HG02623 (cell line): Measurements from ENCODE around the gene COL20A1.

ENCODE experiments used
- ATAC-seq: cut with Tn5 transposase; IDR thresholded peaks from one replicate; pipeline ENCODE4 v1.9.1; 2021; ENCODE audit warnings: moderate library complexity; ENCODE audit not compliant: unreplicated experiment

The COL20A1 gene

GRCh38 chr20:63317601-63318291 lies 24.8 kb downstream of the COL20A1 start:
- ATAC-seq: no peak

GRCh38 chr20:63318391-63319163 lies 25.6 kb downstream of the COL20A1 start:
- no peak for ATAC-seq

GRCh38 chr20:63319164-63320040 lies 26.4 kb downstream of the COL20A1 start:
- ATAC-seq: no peak

- ATAC-seq: no peak
These were observed 27.1 kb downstream of the COL20A1 start for GRCh38 chr20:63320041-63320511.

GRCh38 chr20:63320616-63321147 lies 27.7 kb downstream of the COL20A1 start:
- no peak for ATAC-seq

GRCh38 chr20:63321148-63321831 lies 28.3 kb downstream of the COL20A1 start:
- no peak for ATAC-seq

GRCh38 chr20:63322146-63322932 lies 29.4 kb downstream of the COL20A1 start:
- no peak for ATAC-seq

GRCh38 chr20:63322933-63323273 lies 29.9 kb downstream of the COL20A1 start:
- ATAC-seq: no peak

GRCh38 chr20:63323357-63323981 lies 30.5 kb downstream of the COL20A1 start:
- ATAC-seq: no peak

GRCh38 chr20:63325021-63325471 lies 32.1 kb downstream of the COL20A1 start:
- no peak for ATAC-seq

GRCh38 chr20:63325554-63326313 lies 32.7 kb downstream of the COL20A1 start:
- no peak for ATAC-seq

- no peak for ATAC-seq
These were observed 33.6 kb downstream of the COL20A1 start for GRCh38 chr20:63326314-63327230.

- ATAC-seq: no peak
These were observed 34.3 kb downstream of the COL20A1 start for GRCh38 chr20:63327231-63327745.

- no peak for ATAC-seq
These were observed 35.2 kb downstream of the COL20A1 start for GRCh38 chr20:63328026-63328700.

GRCh38 chr20:63328718-63329275 lies 35.8 kb downstream of the COL20A1 start:
- no peak for ATAC-seq

GRCh38 chr20:63329331-63330083 lies 36.5 kb downstream of the COL20A1 start:
- ATAC-seq: no peak
